Stimulated activated naive B cell treated with anti-CD40 and anti-IgM and Interleukin-4, amounts not matched to agents 10 μg/mL and 1 μg/mL and 100 μg/mL, for 72 hours (primary cell): Measurements from ENCODE around the gene AK3.
"Not testable (repeated sequence)": the region's sequence is repeated elsewhere in the genome, so short reads cannot be mapped to it uniquely, and the experiment has no call there.

ENCODE experiments used
- ATAC-seq, 2 donors: fragments of 150-1000 bp; cut with Tn5 transposase; replicated peaks; 2 replicates each; pipeline ENCODE4 v1.10.0; 2021; ENCODE audit warnings: moderate library complexity in 1 of 2
- DNase-seq: peaks from one replicate; pipeline ENCODE4 v3.0.0; 2021
- H3K27ac Mint-ChIP-seq: one replicate; pipeline ENCODE4 v1.8.0; 2022; ENCODE audit warnings: mild to moderate bottlenecking, mixed read lengths
- H3K27me3 Mint-ChIP-seq, 2 donors: one replicate each; pipeline ENCODE4 v1.8.0; 2022; ENCODE audit warnings: mixed read lengths in 2 of 2
- H3K36me3 Mint-ChIP-seq, 2 donors: one replicate each; pipeline ENCODE4 v1.8.0; 2022; ENCODE audit warnings: mixed read lengths in 2 of 2, mild to moderate bottlenecking in 1 of 2
- H3K4me1 Mint-ChIP-seq, 2 donors: one replicate each; pipeline ENCODE4 v1.8.0; 2022; ENCODE audit warnings: mixed read lengths in 2 of 2, mild to moderate bottlenecking in 1 of 2
- H3K4me3 Mint-ChIP-seq, 2 donors: one replicate each; pipeline ENCODE4 v1.8.0; 2022; ENCODE audit warnings: mild to moderate bottlenecking in 2 of 2, mixed read lengths in 2 of 2, moderate library complexity in 1 of 2
- H3K9me3 Mint-ChIP-seq, 2 donors: one replicate each; pipeline ENCODE4 v1.8.0; 2022; ENCODE audit warnings: mixed read lengths in 2 of 2, mild to moderate bottlenecking in 1 of 2

The AK3 gene

GRCh38 chr9:4740638-4741364, at the start of gene AK3:
TSS of gene AK3 (minus strand) at chr9:4741202. CDS start at chr9:4741087, 115 bp downstream.
- Mint-ChIP-seq H3K4me3 (peak within 1 kb of the TSS; percentile 85 to 89), H3K4me1 (peaks cover 7 to 23% of the 10 kb centered on the region in 2 donors), H3K36me3 (no peaks in the 10 kb centered on the region), H3K27me3 (no peaks in the 10 kb centered on the region), H3K9me3 (no peaks in the 10 kb centered on the region), H3K27ac (peak within 1 kb of the TSS; percentile 78)
- DNase-seq (peak; percentile 78), ATAC-seq (peak; percentile 94 to 95)

GRCh38 chr9:4788703-4789102, 47.7 kb upstream of the AK3 start:
- H3K27me3 Mint-ChIP-seq = peaks cover 12 to 22% of the 10 kb centered on the region in 2 donors
- ATAC-seq (no peak), DNase-seq (no peak)
- peaks cover 7 to 8% of the 10 kb centered on the region in 2 donors for H3K4me1 Mint-ChIP-seq
- no peaks in the 10 kb centered on the region for H3K9me3 Mint-ChIP-seq
- no peaks in the 10 kb centered on the region for H3K36me3 Mint-ChIP-seq
- H3K27ac Mint-ChIP-seq = no peak overlapping the region
- H3K4me3 Mint-ChIP-seq = no peak overlapping the region

GRCh38 chr9:4787876-4788275, 46.9 kb upstream of the AK3 start:
- no peaks in the 10 kb centered on the region for H3K9me3 Mint-ChIP-seq
- ATAC-seq (no peak), DNase-seq (no peak)
- peaks cover 6 to 7% of the 10 kb centered on the region in 2 donors for H3K4me1 Mint-ChIP-seq
- no peak overlapping the region for H3K4me3 Mint-ChIP-seq
- H3K27me3 Mint-ChIP-seq = peaks cover 16 to 23% of the 10 kb centered on the region in 2 donors
- H3K36me3 Mint-ChIP-seq = no peaks in the 10 kb centered on the region
- H3K27ac Mint-ChIP-seq = no peak overlapping the region

GRCh38 chr9:4786599-4786998, 45.6 kb upstream of the AK3 start:
- Mint-ChIP-seq H3K36me3 (no peaks in the 10 kb centered on the region), H3K4me3 (no peak overlapping the region), H3K27ac (no peak overlapping the region), H3K9me3 (no peaks in the 10 kb centered on the region), H3K4me1 (peaks cover under 1% of the 10 kb centered on the region in 2 donors), H3K27me3 (peaks cover 20 to 31% of the 10 kb centered on the region in 2 donors)
- DNase-seq (no peak), ATAC-seq (no peak)

GRCh38 chr9:4784403-4784802, 43.4 kb upstream of the AK3 start:
- Mint-ChIP-seq H3K27ac (no peak overlapping the region), H3K36me3 (no peaks in the 10 kb centered on the region), H3K4me1 (no peaks in the 10 kb centered on the region), H3K27me3 (peaks cover 20 to 37% of the 10 kb centered on the region in 2 donors), H3K4me3 (no peak overlapping the region), H3K9me3 (no peaks in the 10 kb centered on the region)
- DNase-seq (no peak), ATAC-seq (no peak)

- H3K27ac Mint-ChIP-seq, DNase-seq, H3K4me1 Mint-ChIP-seq, ATAC-seq, H3K4me3 Mint-ChIP-seq, H3K9me3 Mint-ChIP-seq, H3K36me3 Mint-ChIP-seq: not testable (repeated sequence)
- H3K27me3 Mint-ChIP-seq = peaks cover 20 to 37% of the 10 kb centered on the region in 2 donors
Measured at GRCh38 chr9:4783191-4783590, 42.2 kb upstream of the AK3 start.

GRCh38 chr9:4781408-4781807, 40.4 kb upstream of the AK3 start:
- no peaks in the 10 kb centered on the region for H3K36me3 Mint-ChIP-seq
- no peaks in the 10 kb centered on the region for H3K4me1 Mint-ChIP-seq
- DNase-seq = no peak
- no peak overlapping the region for H3K27ac Mint-ChIP-seq
- no peak for ATAC-seq
- no peaks in the 10 kb centered on the region for H3K9me3 Mint-ChIP-seq
- peaks cover 16 to 30% of the 10 kb centered on the region in 2 donors for H3K27me3 Mint-ChIP-seq
- H3K4me3 Mint-ChIP-seq = no peak overlapping the region

GRCh38 chr9:4780651-4781050, 39.6 kb upstream of the AK3 start:
- ATAC-seq (no peak), DNase-seq (no peak)
- no peaks in the 10 kb centered on the region for H3K9me3 Mint-ChIP-seq
- H3K36me3 Mint-ChIP-seq = no peaks in the 10 kb centered on the region
- H3K27ac Mint-ChIP-seq = no peak overlapping the region
- no peaks in the 10 kb centered on the region for H3K4me1 Mint-ChIP-seq
- H3K4me3 Mint-ChIP-seq = no peak overlapping the region
- H3K27me3 Mint-ChIP-seq = peaks cover 16 to 27% of the 10 kb centered on the region in 2 donors

- DNase-seq, H3K36me3 Mint-ChIP-seq, H3K9me3 Mint-ChIP-seq, H3K4me1 Mint-ChIP-seq, ATAC-seq, H3K4me3 Mint-ChIP-seq, H3K27me3 Mint-ChIP-seq, H3K27ac Mint-ChIP-seq: not testable (repeated sequence)
Measured at GRCh38 chr9:4774958-4775357, 34.0 kb upstream of the AK3 start.

GRCh38 chr9:4774209-4774608, 33.2 kb upstream of the AK3 start:
- DNase-seq (no peak), ATAC-seq (no peak)
- H3K36me3 Mint-ChIP-seq = peaks cover 0 to 2% of the 10 kb centered on the region in 2 donors
- H3K27me3 Mint-ChIP-seq = peaks cover 0 to 4% of the 10 kb centered on the region in 2 donors
- no peak overlapping the region for H3K4me3 Mint-ChIP-seq
- peaks cover 0 to 3% of the 10 kb centered on the region in 2 donors for H3K9me3 Mint-ChIP-seq
- H3K27ac Mint-ChIP-seq = no peak overlapping the region
- H3K4me1 Mint-ChIP-seq = no peaks in the 10 kb centered on the region

- ATAC-seq (no peak), DNase-seq (no peak)
- peaks cover 0 to 3% of the 10 kb centered on the region in 2 donors for H3K9me3 Mint-ChIP-seq
- peaks cover 0 to 4% of the 10 kb centered on the region in 2 donors for H3K27me3 Mint-ChIP-seq
- no peak overlapping the region for H3K27ac Mint-ChIP-seq
- H3K4me3 Mint-ChIP-seq = no peak overlapping the region
- H3K4me1 Mint-ChIP-seq = no peaks in the 10 kb centered on the region
- peaks cover 0 to 2% of the 10 kb centered on the region in 2 donors for H3K36me3 Mint-ChIP-seq
Measured at GRCh38 chr9:4771788-4772187, 30.8 kb upstream of the AK3 start.

- no peak for DNase-seq
- H3K36me3 Mint-ChIP-seq = peaks cover 0 to 2% of the 10 kb centered on the region in 2 donors
- ATAC-seq = peak; percentile 52 to 79
- peaks cover 0 to 4% of the 10 kb centered on the region in 2 donors for H3K27me3 Mint-ChIP-seq
- H3K27ac Mint-ChIP-seq = no peak overlapping the region
- H3K9me3 Mint-ChIP-seq = no peaks in the 10 kb centered on the region
- H3K4me1 Mint-ChIP-seq = peaks cover 0 to 2% of the 10 kb centered on the region in 2 donors
- no peak overlapping the region for H3K4me3 Mint-ChIP-seq
Measured at GRCh38 chr9:4769321-4770080, 28.5 kb upstream of the AK3 start.

GRCh38 chr9:4768681-4769080, 27.7 kb upstream of the AK3 start:
- ATAC-seq (no peak), DNase-seq (no peak)
- Mint-ChIP-seq H3K4me3 (no peak overlapping the region), H3K9me3 (no peaks in the 10 kb centered on the region), H3K36me3 (peaks cover 0 to 2% of the 10 kb centered on the region in 2 donors), H3K4me1 (peaks cover 3 to 4% of the 10 kb centered on the region in 2 donors), H3K27ac (no peak overlapping the region), H3K27me3 (peaks cover 0 to 4% of the 10 kb centered on the region in 2 donors)

- H3K27ac Mint-ChIP-seq = peak overlapping the region; percentile 9
- no peak overlapping the region for H3K4me3 Mint-ChIP-seq
- peaks cover 23 to 36% of the 10 kb centered on the region in 2 donors for H3K4me1 Mint-ChIP-seq
- no peak for ATAC-seq
- no peaks in the 10 kb centered on the region for H3K27me3 Mint-ChIP-seq
- DNase-seq = no peak
- no peaks in the 10 kb centered on the region for H3K36me3 Mint-ChIP-seq
- H3K9me3 Mint-ChIP-seq = no peaks in the 10 kb centered on the region
Measured at GRCh38 chr9:4764033-4764432, 23.0 kb upstream of the AK3 start.
